GM12878 (cell line): ENCODE measurements around the gene MEIKIN. TPM values are rescaled to one million over a fixed set of nuclear protein-coding genes. Genes with fewer than 3 reads are reported as not detected.

ENCODE experiments used
- ATAC-seq: fragments of 200-7000 bp; cut with Tn5 transposase; 3 replicates; pipeline ENCODE4 v1.9.1; 2020; ENCODE audit warnings: mild to moderate bottlenecking, moderate library complexity
- BruUV-seq: library from RNA; stranded (reverse); fragments of 400-500 nt; replicated peaks from 2 replicates; lab custom pipeline; 2021; lab: Mats Ljungman, UMichigan
- CTCF ChIA-PET: fragments of 300-600 bp; sonication (Branson Sonifier 250); formaldehyde crosslinking; extraction: SDS; loops from one replicate; lab custom pipeline; 2021; ENCODE audit warnings: inconsistent platforms; lab: Yijun Ruan, JAX
- POLR2A ChIA-PET: fragments of 350-600 bp; formaldehyde crosslinking; extraction: SDS; loops from one replicate; lab custom pipeline; 2021; ENCODE audit warnings: inconsistent platforms; lab: Charles Lee
- RAD21 ChIA-PET: fragments of 300-600 bp; sonication (Branson Sonifier 250); formaldehyde crosslinking; loops from one replicate; lab custom pipeline; 2023; ENCODE audit warnings: antibody characterized with exemption; ENCODE audit not compliant: unreplicated experiment; lab: Charles Lee
- SMC1A ChIA-PET: fragments of 300-600 bp; sonication (Branson Sonifier 250); formaldehyde crosslinking; loops from one replicate; lab custom pipeline; 2023; ENCODE audit not compliant: unreplicated experiment, uncharacterized antibody; lab: Charles Lee
- DNase-seq: peaks from one replicate; pipeline ENCODE4 v3.0.0-alpha.2; 2011; ENCODE audit warnings: low read depth, low spot score
- FAIRE-seq: peaks from 3 replicates; lab custom pipeline; 2011; peaks lifted over from hg19 to GRCh38; lab: Jason Lieb, UNC
- H2AFZ ChIP-seq: 2 replicates; pipeline ENCODE4 v1.6.0; 2011; ENCODE audit warnings: low read depth, low read length, control low read depth; ENCODE audit not compliant: control insufficient read depth
- H3K27ac ChIP-seq: 2 replicates; pipeline ENCODE4 v1.5.1; 2011; ENCODE audit warnings: control low read depth; ENCODE audit not compliant: control insufficient read depth, insufficient read depth
- H3K27me3 ChIP-seq, 2 experiments: replicated peaks in 1 of 2; 2 replicates each; pipeline versions ENCODE4 v1.6.0 to v1.6.1; 2011; ENCODE audit warnings: low read length in 1 of 2; ENCODE audit not compliant: control insufficient read depth in 2 of 2, insufficient read depth in 2 of 2
- H3K36me3 ChIP-seq, 2 experiments: 2 replicates each; pipeline ENCODE4 v1.5.1; 2011; ENCODE audit warnings: low read length in 1 of 2; ENCODE audit not compliant: control insufficient read depth in 2 of 2, insufficient read depth in 2 of 2
- H3K4me1 ChIP-seq: 2 replicates; pipeline ENCODE4 v1.6.1; 2011; ENCODE audit warnings: mild to moderate bottlenecking, low read length, moderate library complexity, mixed read lengths; ENCODE audit not compliant: control insufficient read depth, insufficient read depth
- H3K4me2 ChIP-seq: 2 replicates; pipeline ENCODE4 v1.6.0; 2011; ENCODE audit warnings: control low read depth; ENCODE audit not compliant: control insufficient read depth, insufficient read depth
- H3K4me3 ChIP-seq: fragments of 200-600 bp; sonication (generic); 2 replicates; pipeline ENCODE4 v1.5.1; 2016
- H3K79me2 ChIP-seq: 2 replicates; pipeline ENCODE4 v1.6.0; 2011; ENCODE audit warnings: low read length; ENCODE audit not compliant: control insufficient read depth, insufficient read depth
- H3K9ac ChIP-seq: 2 replicates; pipeline ENCODE4 v1.8.0; 2011; ENCODE audit warnings: low read length, control low read depth, mixed read lengths; ENCODE audit not compliant: control insufficient read depth, insufficient read depth
- H3K9me3 ChIP-seq: replicated peaks from 3 replicates; pipeline ENCODE4 v1.5.1; 2011; ENCODE audit warnings: mild to moderate bottlenecking, low read length; ENCODE audit not compliant: control insufficient read depth, insufficient read depth
- H4K20me1 ChIP-seq: 2 replicates; pipeline ENCODE4 v1.6.0; 2011; ENCODE audit not compliant: control insufficient read depth, insufficient read depth
- CHD2 ChIP-seq: IDR thresholded peaks from 2 replicates; pipeline ENCODE4 v1.6.1; 2011; ENCODE audit warnings: low read depth, low read length, improper control_type of control experiment, borderline replicate concordance
- IKZF2 ChIP-seq, 2 experiments: fragments of 450-650 bp; IDR thresholded peaks; 2 replicates each; pipeline ENCODE4 v1.6.1; 2017; ENCODE audit warnings: mild to moderate bottlenecking in 2 of 2, moderate library complexity in 2 of 2
- IRF4 ChIP-seq: IDR thresholded peaks from 2 replicates; pipeline ENCODE4 v1.6.1; 2011; ENCODE audit warnings: low read depth, low read length
- LARP7 ChIP-seq: fragments of 450-650 bp; IDR thresholded peaks from 2 replicates; pipeline ENCODE4 v1.6.1; 2017; ENCODE audit warnings: mild to moderate bottlenecking
- PAX5 ChIP-seq: IDR thresholded peaks from 2 replicates; pipeline ENCODE4 v1.6.1; 2011; ENCODE audit warnings: low read depth, low read length, borderline replicate concordance
- ZNF592 ChIP-seq: fragments of 450-650 bp; IDR thresholded peaks from 2 replicates; pipeline ENCODE4 v1.6.1; 2017; ENCODE audit warnings: mild to moderate bottlenecking, moderate library complexity
- WGBS: methylation state at CpG from one replicate; pipeline ENCODE4 v1.1.6; 2016; ENCODE audit warnings: low lambda C conversion rate; ENCODE audit not compliant: insufficient replicate concordance, insufficient coverage; ENCODE audit errors: missing lambda C conversion rate; 5-methylcytosine and 5-hydroxymethylcytosine counted together
- in situ Hi-C: fragments of 300-500 bp; cut with MboI; formaldehyde crosslinking; loops from 9 replicates; pipeline ENCODE4 v1.14.3; 2018; ENCODE audit warnings: mixed read lengths
- intact Hi-C: fragments of 100-400 bp; cut with micrococcal nuclease; formaldehyde crosslinking; loops from one replicate; pipeline ENCODE4 v1.14.2; 2022; ENCODE audit not compliant: unreplicated experiment
- polyA plus RNA-seq, 11 experiments: library from polyadenylated mRNA; depleted of rRNA in 4 of 11; unstranded in 6 of 11; stranded (reverse) in 5 of 11; fragments of >200 nt; fragmentation: Nextera tagmentation in 4 of 11; fragmentation: Illumina TruSeq in 1 of 11; extraction: Ambion mirVana in 4 of 11; extraction: Trizol in 1 of 11; gene quantifications; 1 replicate in 1 of 11; 2 replicates in 10 of 11; pipeline versions ENCODE4 v1.2.1 to v1.2.3, GENCODE V29; 2011 to 2016; ENCODE audit warnings: inconsistent platforms in 2 of 11, missing spikeins in 2 of 11, low read depth in 1 of 11
- total RNA-seq, 4 experiments: library from RNA; depleted of rRNA in 3 of 4; stranded (reverse); fragments of >200 nt in 3 of 4; fragmentation: Illumina TruSeq in 1 of 4; extraction: Trizol in 1 of 4; gene quantifications; 2 replicates each; pipeline versions ENCODE4 v1.2.1 to v1.2.3, GENCODE V29; 2013 to 2021
- TF ChIP-seq, protein P1 (sequence below): IDR thresholded peaks from 2 replicates; pipeline ENCODE4 v1.6.1; 2011; ENCODE audit warnings: mild to moderate bottlenecking, low read depth, low read length, moderate library complexity; ENCODE audit not compliant: insufficient replicate concordance
- TF ChIP-seq, protein P2 (sequence below): fragments of 450-650 bp; IDR thresholded peaks from 2 replicates; pipeline ENCODE4 v1.6.1; 2017; ENCODE audit warnings: mild to moderate bottlenecking

The MEIKIN gene
- total and polyA plus RNA-seq, 10 of the 15 experiments (the other 5 are each of a cell fraction or from before 2014, with no cell fraction given) = not detected

DNA sequence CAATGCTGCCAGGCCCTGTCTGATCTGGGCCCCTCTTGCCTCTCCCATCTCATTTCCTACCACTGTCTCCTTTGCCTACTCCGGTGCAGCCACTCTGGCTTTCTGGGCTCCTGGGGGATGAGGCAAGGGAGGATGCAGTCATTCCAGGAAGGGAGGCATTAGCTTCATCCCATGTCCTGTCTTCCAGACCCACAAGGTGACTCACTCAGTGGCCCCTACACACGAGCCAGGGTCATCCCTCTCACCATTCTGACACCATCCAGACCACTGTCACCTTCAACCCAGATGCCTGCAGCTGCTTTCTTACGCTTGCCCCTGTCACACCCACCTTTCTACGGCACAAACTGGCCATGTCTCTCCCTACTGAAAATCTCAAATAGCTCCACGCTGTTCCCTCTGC, 46.9 kb upstream of the MEIKIN start (continued):
- TF ChIP-seq ZNF592 = no peak
- TF ChIP-seq IRF4 = no peak

GRCh38 chr5:131991593-131992324, 46.3 kb upstream of the MEIKIN start:
- in situ Hi-C loops = no loop called here
- ChIA-PET SMC1A (interaction anchor here (1.4 kb wide), 1 partner anchor 9 kb away, joined by 3 read pairs; no protein-coding TSS in a partner anchor), POLR2A (interaction anchor here (0.5 kb wide), 1 partner anchor 740 kb away, joined by 3 read pairs; no protein-coding TSS in a partner anchor), CTCF (no interaction called here)
- DNase-seq = no peak
- FAIRE-seq = no peak
- Histone ChIP-seq H3K4me1 (no peaks in the 10 kb centered on the region), H3K79me2 (no peaks in the 10 kb centered on the region), H3K27ac (no peak overlapping the region), H2AFZ (no peak overlapping the region), H4K20me1 (no peaks in the 10 kb centered on the region), H3K9ac (no peak overlapping the region), H3K36me3 (no peaks in the 10 kb centered on the region), H3K27me3 (peaks cover 0 to 2% of the 10 kb centered on the region in 2 experiments; a peak in 1 of 4 replicates), H3K4me3 (no peak overlapping the region), H3K4me2 (no peak overlapping the region), H3K9me3 (no peaks in the 10 kb centered on the region)
- no TSS peak for BruUV-seq
- intact Hi-C loops = no loop called here
- ATAC-seq = no peak
- WGBS = 49% methylated on average over 10 of the region's 10 CpGs
- TF ChIP-seq, protein P1, sequence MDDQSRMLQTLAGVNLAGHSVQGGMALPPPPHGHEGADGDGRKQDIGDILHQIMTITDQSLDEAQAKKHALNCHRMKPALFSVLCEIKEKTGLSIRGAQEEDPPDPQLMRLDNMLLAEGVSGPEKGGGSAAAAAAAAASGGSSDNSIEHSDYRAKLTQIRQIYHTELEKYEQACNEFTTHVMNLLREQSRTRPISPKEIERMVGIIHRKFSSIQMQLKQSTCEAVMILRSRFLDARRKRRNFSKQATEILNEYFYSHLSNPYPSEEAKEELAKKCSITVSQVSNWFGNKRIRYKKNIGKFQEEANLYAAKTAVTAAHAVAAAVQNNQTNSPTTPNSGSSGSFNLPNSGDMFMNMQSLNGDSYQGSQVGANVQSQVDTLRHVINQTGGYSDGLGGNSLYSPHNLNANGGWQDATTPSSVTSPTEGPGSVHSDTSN = no peak
- TF ChIP-seq IKZF2 (IDR thresholded peaks at IDR 0.05) (no peak), PAX5 (no peak), LARP7 (no peak), CHD2 (no peak)
- TF ChIP-seq, protein P2, sequence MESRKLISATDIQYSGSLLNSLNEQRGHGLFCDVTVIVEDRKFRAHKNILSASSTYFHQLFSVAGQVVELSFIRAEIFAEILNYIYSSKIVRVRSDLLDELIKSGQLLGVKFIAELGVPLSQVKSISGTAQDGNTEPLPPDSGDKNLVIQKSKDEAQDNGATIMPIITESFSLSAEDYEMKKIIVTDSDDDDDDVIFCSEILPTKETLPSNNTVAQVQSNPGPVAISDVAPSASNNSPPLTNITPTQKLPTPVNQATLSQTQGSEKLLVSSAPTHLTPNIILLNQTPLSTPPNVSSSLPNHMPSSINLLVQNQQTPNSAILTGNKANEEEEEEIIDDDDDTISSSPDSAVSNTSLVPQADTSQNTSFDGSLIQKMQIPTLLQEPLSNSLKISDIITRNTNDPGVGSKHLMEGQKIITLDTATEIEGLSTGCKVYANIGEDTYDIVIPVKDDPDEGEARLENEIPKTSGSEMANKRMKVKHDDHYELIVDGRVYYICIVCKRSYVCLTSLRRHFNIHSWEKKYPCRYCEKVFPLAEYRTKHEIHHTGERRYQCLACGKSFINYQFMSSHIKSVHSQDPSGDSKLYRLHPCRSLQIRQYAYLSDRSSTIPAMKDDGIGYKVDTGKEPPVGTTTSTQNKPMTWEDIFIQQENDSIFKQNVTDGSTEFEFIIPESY = no peak
- TF ChIP-seq, all 136 proteins: peak for 0
- RAD21 ChIA-PET = no interaction called here
